GM12878 (cell line): Measurements from ENCODE around the gene CALN1. TPM values are rescaled to one million over a fixed set of nuclear protein-coding genes. Genes with fewer than 3 reads are reported as not detected.

ENCODE experiments used
- ATAC-seq: fragments of 200-7000 bp; cut with Tn5 transposase; 3 replicates; pipeline ENCODE4 v1.9.1; 2020; ENCODE audit warnings: mild to moderate bottlenecking, moderate library complexity
- BruUV-seq: library from RNA; stranded (reverse); fragments of 400-500 nt; replicated peaks from 2 replicates; lab custom pipeline; 2021; lab: Mats Ljungman, UMichigan
- CTCF ChIA-PET: fragments of 300-600 bp; sonication (Branson Sonifier 250); formaldehyde crosslinking; extraction: SDS; loops from one replicate; lab custom pipeline; 2021; ENCODE audit warnings: inconsistent platforms; lab: Yijun Ruan, JAX
- POLR2A ChIA-PET: fragments of 350-600 bp; formaldehyde crosslinking; extraction: SDS; loops from one replicate; lab custom pipeline; 2021; ENCODE audit warnings: inconsistent platforms; lab: Charles Lee
- RAD21 ChIA-PET: fragments of 300-600 bp; sonication (Branson Sonifier 250); formaldehyde crosslinking; loops from one replicate; lab custom pipeline; 2023; ENCODE audit warnings: antibody characterized with exemption; ENCODE audit not compliant: unreplicated experiment; lab: Charles Lee
- SMC1A ChIA-PET: fragments of 300-600 bp; sonication (Branson Sonifier 250); formaldehyde crosslinking; loops from one replicate; lab custom pipeline; 2023; ENCODE audit not compliant: unreplicated experiment, uncharacterized antibody; lab: Charles Lee
- DNase-seq: peaks from one replicate; pipeline ENCODE4 v3.0.0-alpha.2; 2011; ENCODE audit warnings: low read depth, low spot score
- FAIRE-seq: peaks from 3 replicates; lab custom pipeline; 2011; peaks lifted over from hg19 to GRCh38; lab: Jason Lieb, UNC
- H2AFZ ChIP-seq: 2 replicates; pipeline ENCODE4 v1.6.0; 2011; ENCODE audit warnings: low read depth, low read length, control low read depth; ENCODE audit not compliant: control insufficient read depth
- H3K27ac ChIP-seq: 2 replicates; pipeline ENCODE4 v1.5.1; 2011; ENCODE audit warnings: control low read depth; ENCODE audit not compliant: control insufficient read depth, insufficient read depth
- H3K27me3 ChIP-seq, 2 experiments: replicated peaks in 1 of 2; 2 replicates each; pipeline versions ENCODE4 v1.6.0 to v1.6.1; 2011; ENCODE audit warnings: low read length in 1 of 2; ENCODE audit not compliant: control insufficient read depth in 2 of 2, insufficient read depth in 2 of 2
- H3K36me3 ChIP-seq, 2 experiments: 2 replicates each; pipeline ENCODE4 v1.5.1; 2011; ENCODE audit warnings: low read length in 1 of 2; ENCODE audit not compliant: control insufficient read depth in 2 of 2, insufficient read depth in 2 of 2
- H3K4me1 ChIP-seq: 2 replicates; pipeline ENCODE4 v1.6.1; 2011; ENCODE audit warnings: mild to moderate bottlenecking, low read length, moderate library complexity, mixed read lengths; ENCODE audit not compliant: control insufficient read depth, insufficient read depth
- H3K4me2 ChIP-seq: 2 replicates; pipeline ENCODE4 v1.6.0; 2011; ENCODE audit warnings: control low read depth; ENCODE audit not compliant: control insufficient read depth, insufficient read depth
- H3K4me3 ChIP-seq: fragments of 200-600 bp; sonication (generic); 2 replicates; pipeline ENCODE4 v1.5.1; 2016
- H3K79me2 ChIP-seq: 2 replicates; pipeline ENCODE4 v1.6.0; 2011; ENCODE audit warnings: low read length; ENCODE audit not compliant: control insufficient read depth, insufficient read depth
- H3K9ac ChIP-seq: 2 replicates; pipeline ENCODE4 v1.8.0; 2011; ENCODE audit warnings: low read length, control low read depth, mixed read lengths; ENCODE audit not compliant: control insufficient read depth, insufficient read depth
- H3K9me3 ChIP-seq: replicated peaks from 3 replicates; pipeline ENCODE4 v1.5.1; 2011; ENCODE audit warnings: mild to moderate bottlenecking, low read length; ENCODE audit not compliant: control insufficient read depth, insufficient read depth
- H4K20me1 ChIP-seq: 2 replicates; pipeline ENCODE4 v1.6.0; 2011; ENCODE audit not compliant: control insufficient read depth, insufficient read depth
- BACH1 ChIP-seq: fragments of 450-650 bp; IDR thresholded peaks from 2 replicates; pipeline ENCODE4 v1.6.1; 2017; ENCODE audit warnings: mild to moderate bottlenecking, borderline replicate concordance
- BCLAF1 ChIP-seq: fragments of 450-650 bp; IDR thresholded peaks from 2 replicates; pipeline ENCODE4 v1.6.1; 2017; ENCODE audit warnings: antibody characterized with exemption, mild to moderate bottlenecking, moderate library complexity
- CBFB ChIP-seq: IDR thresholded peaks from 2 replicates; pipeline ENCODE4 v1.6.1; 2016; ENCODE audit warnings: antibody characterized with exemption, low read depth
- E2F4 ChIP-seq: IDR thresholded peaks from 2 replicates; pipeline ENCODE4 v1.6.1; 2012; ENCODE audit warnings: low read depth, low read length, improper control_type of control experiment
- EP300 ChIP-seq, 2 experiments: fragments of 150-350 bp in 1 of 2; IDR thresholded peaks; 2 replicates each; pipeline ENCODE4 v1.6.1; 2011 to 2012; ENCODE audit warnings: low read depth in 2 of 2, low read length in 2 of 2, borderline replicate concordance in 1 of 2, improper control_type of control experiment in 1 of 2, inconsistent platforms in 1 of 2; ENCODE audit not compliant: control insufficient read depth in 1 of 2
- EZH2 ChIP-seq: IDR thresholded peaks from 2 replicates; pipeline ENCODE4 v1.6.1; 2012; ENCODE audit warnings: low read depth, mild to moderate bottlenecking, control low read depth, inconsistent platforms, low read length, borderline replicate concordance; ENCODE audit not compliant: control insufficient read depth
- SMC3 ChIP-seq: IDR thresholded peaks from 2 replicates; pipeline ENCODE4 v1.6.1; 2011; ENCODE audit warnings: low read length, improper control_type of control experiment, borderline replicate concordance
- TCF7 ChIP-seq: IDR thresholded peaks from 2 replicates; pipeline ENCODE4 v1.6.1; 2014; ENCODE audit warnings: antibody characterized with exemption, borderline replicate concordance
- USF1 ChIP-seq: IDR thresholded peaks from 2 replicates; pipeline ENCODE4 v1.6.1; 2011; ENCODE audit warnings: borderline replicate concordance, low read depth, mild to moderate bottlenecking, moderate library complexity, mixed read lengths, low read length; ENCODE audit not compliant: insufficient read depth; ENCODE audit errors: extremely low read length
- ZBTB4 ChIP-seq: fragments of 450-650 bp; formaldehyde crosslinking; IDR thresholded peaks from 2 replicates; pipeline ENCODE4 v1.4.0; 2022; ENCODE audit warnings: mild to moderate bottlenecking, moderate library complexity
- ZNF622 ChIP-seq: fragments of 450-650 bp; IDR thresholded peaks from 2 replicates; pipeline ENCODE4 v1.6.1; 2017; ENCODE audit warnings: mild to moderate bottlenecking, inconsistent platforms
- ZZZ3 ChIP-seq: IDR thresholded peaks from 2 replicates; pipeline ENCODE4 v1.6.1; 2011; ENCODE audit warnings: low read depth; ENCODE audit not compliant: control insufficient read depth, insufficient read length
- WGBS: methylation state at CpG from one replicate; pipeline ENCODE4 v1.1.6; 2016; ENCODE audit warnings: low lambda C conversion rate; ENCODE audit not compliant: insufficient replicate concordance, insufficient coverage; ENCODE audit errors: missing lambda C conversion rate; 5-methylcytosine and 5-hydroxymethylcytosine counted together
- in situ Hi-C: fragments of 300-500 bp; cut with MboI; formaldehyde crosslinking; loops from 9 replicates; pipeline ENCODE4 v1.14.3; 2018; ENCODE audit warnings: mixed read lengths
- intact Hi-C: fragments of 100-400 bp; cut with micrococcal nuclease; formaldehyde crosslinking; loops from one replicate; pipeline ENCODE4 v1.14.2; 2022; ENCODE audit not compliant: unreplicated experiment
- polyA plus RNA-seq, 11 experiments: library from polyadenylated mRNA; depleted of rRNA in 4 of 11; unstranded in 6 of 11; stranded (reverse) in 5 of 11; fragments of >200 nt; fragmentation: Nextera tagmentation in 4 of 11; fragmentation: Illumina TruSeq in 1 of 11; extraction: Ambion mirVana in 4 of 11; extraction: Trizol in 1 of 11; gene quantifications; 1 replicate in 1 of 11; 2 replicates in 10 of 11; pipeline versions ENCODE4 v1.2.1 to v1.2.3, GENCODE V29; 2011 to 2016; ENCODE audit warnings: inconsistent platforms in 2 of 11, missing spikeins in 2 of 11, low read depth in 1 of 11
- total RNA-seq, 4 experiments: library from RNA; depleted of rRNA in 3 of 4; stranded (reverse); fragments of >200 nt in 3 of 4; fragmentation: Illumina TruSeq in 1 of 4; extraction: Trizol in 1 of 4; gene quantifications; 2 replicates each; pipeline versions ENCODE4 v1.2.1 to v1.2.3, GENCODE V29; 2013 to 2021

Gene CALN1
- total and polyA plus RNA-seq, 10 of the 15 experiments (the other 5 are each of a cell fraction or from before 2014, with no cell fraction given): 0.48 to 15.3 (median 1.6) TPM

GRCh38 chr7:72326365-72326764 is 85.8 kb downstream of the CALN1 start:
- no peak for ATAC-seq
- CTCF ChIA-PET: no interaction called here
- RAD21 ChIA-PET: interaction anchor here (0.6 kb wide), 1 partner anchor 259 kb away, joined by 4 read pairs; no protein-coding TSS in a partner anchor
- no peak for FAIRE-seq
- Histone ChIP-seq H3K79me2 (no peaks in the 10 kb centered on the region), H3K36me3 (no peaks in the 10 kb centered on the region), H2AFZ (no peak overlapping the region), H3K4me2 (no peak overlapping the region), H3K9ac (no peak overlapping the region), H3K27ac (no peak overlapping the region), H3K9me3 (no peaks in the 10 kb centered on the region), H3K4me3 (no peak overlapping the region), H4K20me1 (no peaks in the 10 kb centered on the region), H3K27me3 (no peaks in the 10 kb centered on the region), H3K4me1 (no peaks in the 10 kb centered on the region)
- POLR2A ChIA-PET: no interaction called here
- intact Hi-C loops: no loop called here
- DNase-seq: no peak
- WGBS: 0% methylated on average over 4 of the region's 4 CpGs
- SMC1A ChIA-PET: no interaction called here
- no peak for TF ChIP-seq SMC3
- TF ChIP-seq CBFB: no peak
- no peak for TF ChIP-seq ZNF622
- no peak for TF ChIP-seq E2F4
- no peak for TF ChIP-seq ZBTB4 (CRISPR knock-in tag)
- no peak for TF ChIP-seq EZH2
- no peak for TF ChIP-seq BACH1
- no peak for TF ChIP-seq USF1
- no peak for TF ChIP-seq TCF7
- no peak for TF ChIP-seq EP300 (IDR thresholded peaks at IDR 0.05; ENCODE audit: borderline replicate concordance in 1 of 2, control insufficient read depth in 1 of 2, low read depth in 2 of 2, low read length in 2 of 2)
- TF ChIP-seq BCLAF1: no peak
- TF ChIP-seq ZZZ3: no peak
- no TSS peak for BruUV-seq
- in situ Hi-C loops: no loop called here
